GM19328 (cell line): Measurements from ENCODE around the gene C14orf39.

ENCODE experiments used
- ATAC-seq: cut with Tn5 transposase; IDR thresholded peaks from one replicate; pipeline ENCODE4 v1.9.1; 2021; ENCODE audit warnings: mild to moderate bottlenecking, moderate library complexity; ENCODE audit not compliant: unreplicated experiment

C14orf39 gene

GRCh38 chr14:60485598-60486251, at the start of gene C14orf39:
Gene C14orf39 (minus strand): TSS chr14:60486063. CDS start chr14:60485078, 985 bp downstream.
- no peak for ATAC-seq

GRCh38 chr14:60532442-60532841, 46.6 kb upstream of the C14orf39 start:
- no peak for ATAC-seq

GRCh38 chr14:60515511-60516289, 29.8 kb upstream of the C14orf39 start:
- no peak for ATAC-seq

GRCh38 chr14:60514741-60515491, 29.1 kb upstream of the C14orf39 start:
- no peak for ATAC-seq

GRCh38 chr14:60514378-60514740, 28.5 kb upstream of the C14orf39 start:
- no peak for ATAC-seq

GRCh38 chr14:60512973-60513571, 27.2 kb upstream of the C14orf39 start:
- no peak for ATAC-seq

GRCh38 chr14:60512126-60512525, 26.3 kb upstream of the C14orf39 start:
- ATAC-seq: no peak

GRCh38 chr14:60510951-60511599, 25.2 kb upstream of the C14orf39 start:
- ATAC-seq: no peak

GRCh38 chr14:60510254-60510950, 24.5 kb upstream of the C14orf39 start:
- no peak for ATAC-seq

GRCh38 chr14:60509438-60510253, 23.8 kb upstream of the C14orf39 start:
- no peak for ATAC-seq

GRCh38 chr14:60508707-60509437, 23.0 kb upstream of the C14orf39 start, which contains the start of gene SIX6:
Gene SIX6 (plus strand): TSS chr14:60509146. CDS start chr14:60509399, 253 bp downstream.
- ATAC-seq: no peak

- no peak for ATAC-seq
These were observed 22.5 kb upstream of the C14orf39 start for GRCh38 chr14:60508363-60508706.

GRCh38 chr14:60506985-60507829, 21.3 kb upstream of the C14orf39 start:
- no peak for ATAC-seq

GRCh38 chr14:60506462-60506984, 20.7 kb upstream of the C14orf39 start:
- no peak for ATAC-seq

- ATAC-seq: no peak
These were observed 20.1 kb upstream of the C14orf39 start for GRCh38 chr14:60506010-60506409.

- no peak for ATAC-seq
These were observed 19.6 kb upstream of the C14orf39 start for GRCh38 chr14:60505448-60505847.

GRCh38 chr14:60502541-60502940, 16.7 kb upstream of the C14orf39 start:
- ATAC-seq: no peak

- no peak for ATAC-seq
These were observed 10.1 kb upstream of the C14orf39 start for GRCh38 chr14:60495946-60496345.
